ENCODE results near the gene TMED10. TPM values are rescaled to one million over a fixed set of nuclear protein-coding genes. Genes with fewer than 3 reads are reported as not detected.

TMED10 gene
- polyA plus RNA-seq, 2 of the 4 experiments (the other 2 are of a cell fraction), result 290 to 354 TPM

GRCh38 chr14:75141062-75141461, 35.4 kb downstream of the TMED10 start:
- FAIRE-seq (no peak), ATAC-seq (no peak), DNase-seq (ENCODE audit: low read depth in 1 of 2, low spot score in 1 of 2) (no peak)
- POLR2A ChIA-PET, result no interaction called here
- 86% methylated on average over 2 of the region's 2 CpGs for WGBS (ENCODE audit: missing lambda C conversion rate)
- no peaks in the 10 kb centered on the region for H3K9me3 ChIP-seq
- H3K27ac ChIP-seq, result no peak overlapping the region
- no peak overlapping the region for H3K4me3 ChIP-seq
- CTCF ChIA-PET, result interaction anchor here (1.2 to 14.3 kb wide), 6 partner anchors 9 to 159 kb away, joined by 3 to 224 read pairs (median 4); no protein-coding TSS in a partner anchor
- TF ChIP-seq NR3C1 (IDR thresholded peaks at IDR 0.05) (no peak), KDM1A (IDR thresholded peaks at IDR 0.05; ENCODE audit: low read depth) (no peak), TP53 (CRISPR knock-in tag; IDR thresholded peaks at IDR 0.05) (no peak), ZSCAN20 (CRISPR knock-in tag; IDR thresholded peaks at IDR 0.05) (no peak), NPAS2 (CRISPR knock-in tag; IDR thresholded peaks at IDR 0.05; ENCODE audit: borderline replicate concordance) (no peak), MYC (IDR thresholded peaks at IDR 0.05; ENCODE audit: borderline replicate concordance, low read length) (no peak), JUNB (IDR thresholded peaks at IDR 0.05) (no peak), EHF (CRISPR knock-in tag; IDR thresholded peaks at IDR 0.05) (no peak), CBX2 (IDR thresholded peaks at IDR 0.05; ENCODE audit: borderline replicate concordance, low read depth) (no peak), FOSB (CRISPR knock-in tag; IDR thresholded peaks at IDR 0.05) (no peak), KDM5A (IDR thresholded peaks at IDR 0.05) (no peak), SMC3 (IDR thresholded peaks at IDR 0.05) (no peak), CBX8 (IDR thresholded peaks at IDR 0.05) (no peak), FOXS1 (CRISPR knock-in tag; IDR thresholded peaks at IDR 0.05) (no peak), MAFK (IDR thresholded peaks at IDR 0.05; ENCODE audit: partially characterized antibody) (no peak), POLR2AphosphoS2 (conservative IDR thresholded peaks at IDR 0.05; ENCODE audit: low read length) (no peak)
- TF ChIP-seq, protein P1, sequence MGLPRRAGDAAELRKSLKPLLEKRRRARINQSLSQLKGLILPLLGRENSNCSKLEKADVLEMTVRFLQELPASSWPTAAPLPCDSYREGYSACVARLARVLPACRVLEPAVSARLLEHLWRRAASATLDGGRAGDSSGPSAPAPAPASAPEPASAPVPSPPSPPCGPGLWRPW (IDR thresholded peaks at IDR 0.05), result no peak
- TF ChIP-seq, protein P2, sequence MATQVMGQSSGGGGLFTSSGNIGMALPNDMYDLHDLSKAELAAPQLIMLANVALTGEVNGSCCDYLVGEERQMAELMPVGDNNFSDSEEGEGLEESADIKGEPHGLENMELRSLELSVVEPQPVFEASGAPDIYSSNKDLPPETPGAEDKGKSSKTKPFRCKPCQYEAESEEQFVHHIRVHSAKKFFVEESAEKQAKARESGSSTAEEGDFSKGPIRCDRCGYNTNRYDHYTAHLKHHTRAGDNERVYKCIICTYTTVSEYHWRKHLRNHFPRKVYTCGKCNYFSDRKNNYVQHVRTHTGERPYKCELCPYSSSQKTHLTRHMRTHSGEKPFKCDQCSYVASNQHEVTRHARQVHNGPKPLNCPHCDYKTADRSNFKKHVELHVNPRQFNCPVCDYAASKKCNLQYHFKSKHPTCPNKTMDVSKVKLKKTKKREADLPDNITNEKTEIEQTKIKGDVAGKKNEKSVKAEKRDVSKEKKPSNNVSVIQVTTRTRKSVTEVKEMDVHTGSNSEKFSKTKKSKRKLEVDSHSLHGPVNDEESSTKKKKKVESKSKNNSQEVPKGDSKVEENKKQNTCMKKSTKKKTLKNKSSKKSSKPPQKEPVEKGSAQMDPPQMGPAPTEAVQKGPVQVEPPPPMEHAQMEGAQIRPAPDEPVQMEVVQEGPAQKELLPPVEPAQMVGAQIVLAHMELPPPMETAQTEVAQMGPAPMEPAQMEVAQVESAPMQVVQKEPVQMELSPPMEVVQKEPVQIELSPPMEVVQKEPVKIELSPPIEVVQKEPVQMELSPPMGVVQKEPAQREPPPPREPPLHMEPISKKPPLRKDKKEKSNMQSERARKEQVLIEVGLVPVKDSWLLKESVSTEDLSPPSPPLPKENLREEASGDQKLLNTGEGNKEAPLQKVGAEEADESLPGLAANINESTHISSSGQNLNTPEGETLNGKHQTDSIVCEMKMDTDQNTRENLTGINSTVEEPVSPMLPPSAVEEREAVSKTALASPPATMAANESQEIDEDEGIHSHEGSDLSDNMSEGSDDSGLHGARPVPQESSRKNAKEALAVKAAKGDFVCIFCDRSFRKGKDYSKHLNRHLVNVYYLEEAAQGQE (IDR thresholded peaks at IDR 0.05), result no peak
- H3K4me1 ChIP-seq, result no peaks in the 10 kb centered on the region
- no peak overlapping the region for H3K4me2 ChIP-seq

DNA sequence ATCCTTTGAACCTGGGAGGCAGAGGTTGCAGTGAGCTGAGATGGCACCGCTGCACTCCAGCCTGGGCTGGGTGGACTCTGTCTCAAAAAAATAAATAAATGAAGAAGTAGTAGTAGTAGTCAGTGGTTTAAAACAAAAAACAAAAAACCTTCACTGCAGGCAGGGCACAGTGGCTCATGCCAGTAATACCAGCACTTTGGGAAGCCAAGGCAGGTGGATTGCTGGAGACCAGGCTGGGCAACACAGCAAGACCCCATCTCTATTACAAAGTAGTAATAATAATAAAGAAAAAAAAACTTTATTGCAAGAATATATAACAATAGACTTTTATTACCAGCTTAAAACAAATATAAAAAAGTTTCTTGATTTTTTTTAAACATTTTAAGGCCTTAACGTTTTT, 35.8 kb downstream of the TMED10 start:
- DNase-seq (ENCODE audit: low read depth in 1 of 2, low spot score in 1 of 2) (no peak), FAIRE-seq (no peak), ATAC-seq (no peak)
- Histone ChIP-seq H3K27ac (no peak overlapping the region), H3K9me3 (no peaks in the 10 kb centered on the region), H3K4me3 (no peak overlapping the region), H3K4me1 (no peaks in the 10 kb centered on the region), H3K4me2 (no peak overlapping the region)
- ChIA-PET CTCF (interaction anchor here (0.6 to 14.3 kb wide), 6 partner anchors 9 to 278 kb away, joined by 3 to 224 read pairs (median 3); no protein-coding TSS in a partner anchor), POLR2A (no interaction called here)
- 79% methylated on average over 2 of the region's 2 CpGs for WGBS (ENCODE audit: missing lambda C conversion rate)
- TF ChIP-seq MYC (IDR thresholded peaks at IDR 0.05; ENCODE audit: borderline replicate concordance, low read length), result no peak
- TF ChIP-seq FOXS1 (CRISPR knock-in tag; IDR thresholded peaks at IDR 0.05), result no peak
- no peak for TF ChIP-seq JUN (IDR thresholded peaks at IDR 0.05)
- TF ChIP-seq, protein P1 (IDR thresholded peaks at IDR 0.05), result no peak
- no peak for TF ChIP-seq PHF8 (IDR thresholded peaks at IDR 0.05; ENCODE audit: borderline replicate concordance, low read depth)
- no peak for TF ChIP-seq RARB (CRISPR knock-in tag; IDR thresholded peaks at IDR 0.05)
- no peak for TF ChIP-seq RAD21 (conservative IDR thresholded peaks at IDR 0.05 in 1 of 2, IDR thresholded peaks at IDR 0.05 in 1 of 2)
- TF ChIP-seq SREBF2 (IDR thresholded peaks at IDR 0.05), result no peak
- no peak for TF ChIP-seq KDM5A (IDR thresholded peaks at IDR 0.05)
- TF ChIP-seq, protein P3, sequence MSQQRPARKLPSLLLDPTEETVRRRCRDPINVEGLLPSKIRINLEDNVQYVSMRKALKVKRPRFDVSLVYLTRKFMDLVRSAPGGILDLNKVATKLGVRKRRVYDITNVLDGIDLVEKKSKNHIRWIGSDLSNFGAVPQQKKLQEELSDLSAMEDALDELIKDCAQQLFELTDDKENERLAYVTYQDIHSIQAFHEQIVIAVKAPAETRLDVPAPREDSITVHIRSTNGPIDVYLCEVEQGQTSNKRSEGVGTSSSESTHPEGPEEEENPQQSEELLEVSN (IDR thresholded peaks at IDR 0.05; ENCODE audit: borderline replicate concordance, low read depth), result no peak
- TF ChIP-seq ELK1 (IDR thresholded peaks at IDR 0.05; ENCODE audit: low read depth, low read length), result no peak
- TF ChIP-seq EP300 (IDR thresholded peaks at IDR 0.05), result no peak
- no peak for TF ChIP-seq CEBPB (IDR thresholded peaks at IDR 0.05)
- TF ChIP-seq GATA3 (IDR thresholded peaks at IDR 0.05; ENCODE audit: borderline replicate concordance), result no peak
- TF ChIP-seq CBX2 (IDR thresholded peaks at IDR 0.05; ENCODE audit: borderline replicate concordance, low read depth), result no peak
- TF ChIP-seq, protein P2 (IDR thresholded peaks at IDR 0.05), result no peak
- TF ChIP-seq JUNB (IDR thresholded peaks at IDR 0.05), result no peak
- TF ChIP-seq ESRRA (IDR thresholded peaks at IDR 0.05; ENCODE audit: borderline replicate concordance, low read length), result no peak

All from A549 (cell line).